Head of caudate nucleus (tissue), 42 donors: Measurements from ENCODE around the gene LSR.

ENCODE experiments used
- DNase-seq, 42 donors: peaks; one replicate each; pipeline versions ENCODE4 v3.0.0 to v3.0.0-alpha.2; 2020 to 2021; ENCODE audit warnings: mixed read lengths in 7 of 42
- intact Hi-C: fragments of 100-400 bp; cut with DNase I; formaldehyde crosslinking; loops from one replicate; pipeline ENCODE4 v1.15.0; 2022

The LSR gene, protein sequence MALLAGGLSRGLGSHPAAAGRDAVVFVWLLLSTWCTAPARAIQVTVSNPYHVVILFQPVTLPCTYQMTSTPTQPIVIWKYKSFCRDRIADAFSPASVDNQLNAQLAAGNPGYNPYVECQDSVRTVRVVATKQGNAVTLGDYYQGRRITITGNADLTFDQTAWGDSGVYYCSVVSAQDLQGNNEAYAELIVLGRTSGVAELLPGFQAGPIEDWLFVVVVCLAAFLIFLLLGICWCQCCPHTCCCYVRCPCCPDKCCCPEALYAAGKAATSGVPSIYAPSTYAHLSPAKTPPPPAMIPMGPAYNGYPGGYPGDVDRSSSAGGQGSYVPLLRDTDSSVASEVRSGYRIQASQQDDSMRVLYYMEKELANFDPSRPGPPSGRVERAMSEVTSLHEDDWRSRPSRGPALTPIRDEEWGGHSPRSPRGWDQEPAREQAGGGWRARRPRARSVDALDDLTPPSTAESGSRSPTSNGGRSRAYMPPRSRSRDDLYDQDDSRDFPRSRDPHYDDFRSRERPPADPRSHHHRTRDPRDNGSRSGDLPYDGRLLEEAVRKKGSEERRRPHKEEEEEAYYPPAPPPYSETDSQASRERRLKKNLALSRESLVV

DNA sequence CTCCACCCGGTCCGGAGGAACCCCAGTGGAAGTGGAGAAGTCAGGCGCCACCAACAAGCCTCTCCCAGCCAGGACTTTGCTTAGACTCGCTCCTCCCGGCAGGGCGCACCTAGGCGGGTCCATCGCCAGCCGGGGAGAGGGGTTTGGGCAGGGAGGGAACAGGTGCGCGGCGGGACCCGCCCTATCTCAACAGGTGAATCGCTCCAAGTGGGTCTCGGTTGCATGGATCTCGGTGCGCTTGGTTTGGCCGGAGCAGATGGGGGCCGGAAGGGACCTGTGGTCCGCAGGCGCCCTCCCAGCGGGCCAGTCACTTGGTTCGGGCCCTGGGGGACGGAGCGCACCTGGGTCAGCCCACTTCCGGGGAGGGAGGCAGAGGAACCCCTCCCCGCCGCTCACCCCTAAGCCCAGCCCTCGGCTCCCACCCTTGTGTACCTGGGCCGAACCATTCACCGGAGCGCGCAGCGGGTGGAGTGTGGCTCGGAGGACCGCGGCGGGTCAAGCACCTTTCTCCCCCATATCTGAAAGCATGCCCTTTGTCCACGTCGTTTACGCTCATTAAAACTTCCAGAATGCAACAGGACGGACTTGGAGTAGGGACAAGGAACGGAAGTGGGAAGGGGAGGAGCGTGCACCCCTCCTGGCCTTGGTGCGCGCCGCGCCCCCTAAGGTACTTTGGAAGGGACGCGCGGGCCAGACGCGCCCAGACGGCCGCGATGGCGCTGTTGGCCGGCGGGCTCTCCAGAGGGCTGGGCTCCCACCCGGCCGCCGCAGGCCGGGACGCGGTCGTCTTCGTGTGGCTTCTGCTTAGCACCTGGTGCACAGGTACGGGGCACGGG lies at the start of gene LSR:
LSR (plus strand) TSS at position 693 of the 836 bp plus-strand sequence; CDS start at position 714, 21 bp downstream.
- DNase-seq: peak in 3 of 42 donors; percentile 28 to 34 (median 28)
- intact Hi-C loops: no loop called here

DNA sequence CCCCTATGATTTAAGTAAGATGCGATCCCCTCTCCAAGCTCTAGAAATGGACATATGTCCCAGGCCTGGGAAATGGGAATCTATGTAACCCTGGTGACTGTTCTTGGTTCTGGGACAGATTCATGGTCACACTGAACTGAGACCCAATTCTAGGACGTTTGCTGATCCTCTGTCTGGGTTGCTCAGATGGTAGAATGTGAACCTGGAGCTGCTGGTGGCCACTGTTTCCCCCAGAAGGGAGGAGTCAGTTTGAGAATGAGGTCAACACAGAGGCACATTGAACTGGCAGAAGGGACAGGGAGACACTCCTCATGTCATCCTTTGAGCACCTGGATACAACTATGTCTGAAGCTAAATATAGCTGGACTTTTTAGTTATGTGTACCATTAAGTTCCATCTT lies 49.3 kb upstream of the LSR start:
- intact Hi-C loops: no loop called here
- no peak for DNase-seq

DNA sequence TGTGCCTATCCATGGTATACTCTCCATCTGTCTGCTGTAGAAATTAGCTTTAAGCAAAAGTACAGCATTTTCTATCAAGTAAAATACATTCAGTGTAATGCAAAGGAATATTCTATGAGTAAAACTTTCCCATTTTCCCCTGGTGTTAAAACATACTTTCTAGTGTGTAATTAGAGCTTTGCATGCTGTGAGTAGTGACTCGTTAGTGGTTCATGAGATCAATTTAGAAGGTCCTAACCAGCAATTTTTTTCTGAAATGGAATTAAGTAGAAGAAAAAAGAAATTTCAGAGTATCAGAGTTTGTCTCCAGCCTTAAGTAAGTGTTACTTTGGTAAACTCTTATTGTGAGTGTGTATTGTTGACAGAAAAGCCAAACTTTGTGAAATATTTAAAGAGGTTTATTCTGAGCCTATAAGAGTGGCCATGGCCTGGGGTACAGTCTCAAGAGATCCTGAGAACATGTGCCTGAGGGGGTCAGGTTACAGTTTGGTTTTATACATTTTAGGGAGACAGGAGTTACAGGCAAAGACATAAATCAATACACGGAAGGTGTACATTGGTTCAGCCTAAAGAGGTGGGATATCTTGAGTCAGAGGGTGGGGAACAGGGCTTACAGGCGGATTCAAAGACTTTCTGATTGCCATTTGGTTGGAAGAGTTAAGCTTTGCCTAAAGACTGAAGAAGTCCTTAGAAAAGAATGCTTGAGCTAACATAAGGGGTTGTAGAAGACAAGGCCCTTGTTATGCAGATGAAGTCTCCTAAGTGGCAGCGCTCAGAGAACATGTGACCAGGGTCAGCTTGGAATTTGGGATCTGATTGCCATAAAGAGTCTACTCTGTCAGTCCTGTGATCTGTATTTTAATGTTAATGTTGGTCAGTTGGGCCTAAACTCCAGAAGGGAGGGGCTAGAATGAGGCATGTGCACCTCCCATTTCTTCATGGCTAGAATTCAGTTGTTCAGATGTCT lies 45.8 kb upstream of the LSR start:
- no peak for DNase-seq
- intact Hi-C loops: no loop called here

DNA sequence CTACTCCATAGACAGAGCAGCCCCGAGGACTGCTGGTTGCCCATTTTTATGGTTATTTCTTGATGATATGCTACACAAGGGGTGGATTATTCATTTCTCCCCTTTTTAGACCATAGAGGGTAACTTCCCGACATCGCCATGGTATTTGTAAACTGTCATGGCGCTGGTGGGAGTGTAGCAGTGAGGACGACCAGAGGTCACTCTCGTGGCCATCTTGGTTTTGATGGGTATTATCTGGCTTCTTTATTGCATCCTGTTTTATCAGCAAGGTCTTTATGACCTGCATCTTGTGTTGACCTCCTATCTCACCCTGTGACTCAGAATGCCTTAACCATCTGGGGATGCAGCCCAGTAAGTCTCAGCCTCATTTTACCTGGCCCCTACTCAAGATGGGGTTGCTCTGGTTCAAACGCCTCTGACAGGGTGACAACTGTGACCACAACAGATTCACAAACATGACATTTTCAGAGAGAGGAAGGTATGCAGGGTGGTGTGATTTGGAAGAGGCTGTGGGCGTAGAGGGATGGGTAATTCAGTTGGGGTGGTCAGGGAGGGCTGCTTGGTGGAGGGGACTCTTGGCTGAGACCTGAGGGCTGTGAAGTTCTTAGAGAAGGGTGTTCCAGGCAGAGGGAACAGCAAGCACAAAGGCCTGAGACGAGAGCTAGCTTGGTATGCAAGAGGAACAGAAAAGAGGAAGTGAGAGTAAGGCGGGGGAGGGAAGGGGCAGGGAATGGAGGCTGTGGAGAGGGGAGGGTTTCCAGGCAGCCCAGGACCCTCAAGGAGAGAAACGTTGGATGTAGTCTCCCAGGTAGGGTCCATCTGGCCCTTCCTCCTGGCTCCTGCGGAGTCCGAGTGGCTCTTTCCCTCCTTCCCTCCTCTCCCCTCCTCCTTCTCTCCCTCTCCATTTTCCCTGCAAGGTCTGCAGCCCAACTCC lies 43.7 kb upstream of the LSR start:
- intact Hi-C loops: no loop called here
- peak in 6 of 42 donors; percentile 5 to 48 (median 28) for DNase-seq

DNA sequence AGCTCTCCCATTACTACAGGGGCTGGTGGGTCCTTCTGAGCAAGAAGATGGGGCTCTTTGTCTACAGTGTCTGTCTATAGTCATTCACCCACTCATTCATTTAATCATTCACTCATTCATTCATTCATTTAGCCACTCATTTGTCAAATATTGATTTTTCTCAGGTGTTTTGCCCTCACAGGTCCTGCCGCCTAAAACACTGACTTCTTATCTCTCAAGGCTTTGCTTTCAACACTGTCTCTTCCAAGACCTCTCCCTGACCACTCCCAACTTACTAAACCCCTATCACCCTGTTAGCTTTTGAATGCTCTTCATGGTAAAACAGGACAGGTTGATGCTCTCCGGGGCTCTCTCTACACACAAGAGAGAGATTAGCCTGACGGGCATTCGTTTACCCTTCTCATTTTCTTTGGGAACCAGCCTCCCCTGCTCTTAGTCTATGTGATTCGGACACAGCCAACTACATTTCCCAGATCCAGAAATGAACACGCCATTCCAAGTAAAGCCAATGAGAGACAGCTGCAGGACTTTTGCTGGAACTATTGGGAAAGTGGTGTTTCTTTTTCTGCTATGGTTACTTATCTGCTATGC lies 43.0 kb upstream of the LSR start:
- intact Hi-C loops: no loop called here
- DNase-seq: peak in 2 of 42 donors; percentile 7 to 31

DNA sequence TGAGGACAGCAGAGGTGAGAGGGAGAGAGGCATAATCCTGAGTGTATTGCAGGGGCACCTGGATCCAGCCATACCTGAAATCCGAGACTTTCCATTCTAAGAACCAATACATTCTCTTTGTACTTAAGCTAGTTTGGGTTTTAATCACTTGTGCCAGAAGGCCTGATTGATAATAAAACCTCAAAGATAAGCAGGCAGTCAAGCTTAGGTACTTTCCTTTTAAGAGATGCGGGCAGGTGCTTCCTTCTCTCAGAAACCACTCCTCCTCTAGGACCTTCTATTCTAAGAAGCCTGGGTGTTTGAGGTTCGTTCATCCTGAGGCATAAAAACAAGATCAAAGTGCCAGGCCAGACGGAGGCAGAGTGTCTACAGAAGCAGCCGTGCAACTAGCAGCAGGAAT lies 42.4 kb upstream of the LSR start:
- intact Hi-C loops: no loop called here
- peak in 2 of 42 donors; percentile 4 to 13 for DNase-seq

DNA sequence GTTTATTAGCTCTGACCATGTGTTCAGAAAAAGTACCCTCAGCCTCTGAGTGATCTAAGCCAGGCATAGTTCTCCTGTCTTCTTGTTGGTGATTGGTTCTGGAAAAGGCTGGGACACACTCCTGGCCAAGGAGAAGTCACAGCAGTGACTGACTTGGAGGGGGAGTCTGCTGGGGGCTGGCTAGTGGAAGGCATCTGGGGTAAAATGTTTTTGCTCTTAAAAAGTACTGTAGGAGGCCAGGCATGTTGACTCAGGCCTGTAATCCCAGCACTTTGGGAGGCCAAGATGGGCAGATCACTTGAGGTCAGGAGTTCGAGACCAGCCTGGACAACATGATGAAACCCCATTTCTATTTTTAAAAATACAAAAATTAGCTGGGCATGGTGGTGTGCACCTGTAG lies 41.9 kb upstream of the LSR start:
- peak in 1 of 42 donors; percentile 8 for DNase-seq

DNA sequence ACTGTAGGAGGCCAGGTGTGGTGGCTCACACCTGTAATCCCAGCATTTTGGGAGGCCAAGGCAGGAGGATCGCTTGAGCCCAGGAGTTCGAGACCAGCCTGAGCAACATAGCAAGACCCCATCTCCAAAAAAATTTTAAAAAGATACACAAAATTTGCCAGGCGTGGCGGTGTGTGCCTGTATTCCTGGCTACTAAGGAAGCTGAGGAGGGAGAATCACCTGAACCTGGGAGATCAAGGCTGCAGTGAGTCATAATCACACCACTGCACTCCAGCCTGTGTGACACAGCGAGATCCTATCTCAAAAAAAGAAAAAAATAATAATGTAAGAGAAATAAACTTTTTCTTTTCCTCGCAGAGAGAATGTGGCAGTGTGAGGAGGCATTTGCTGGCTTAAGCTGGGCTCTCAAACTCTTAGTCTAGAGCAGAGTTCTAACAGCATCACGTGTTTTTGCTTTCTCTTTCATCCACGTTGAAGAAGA lies 41.4 kb upstream of the LSR start:
- DNase-seq: peak in 2 of 42 donors; percentile 4 to 16
- intact Hi-C loops: no loop called here

More for the DNA sequence above, 41.9 kb upstream of the LSR start:
- intact Hi-C loops: no loop called here

DNA sequence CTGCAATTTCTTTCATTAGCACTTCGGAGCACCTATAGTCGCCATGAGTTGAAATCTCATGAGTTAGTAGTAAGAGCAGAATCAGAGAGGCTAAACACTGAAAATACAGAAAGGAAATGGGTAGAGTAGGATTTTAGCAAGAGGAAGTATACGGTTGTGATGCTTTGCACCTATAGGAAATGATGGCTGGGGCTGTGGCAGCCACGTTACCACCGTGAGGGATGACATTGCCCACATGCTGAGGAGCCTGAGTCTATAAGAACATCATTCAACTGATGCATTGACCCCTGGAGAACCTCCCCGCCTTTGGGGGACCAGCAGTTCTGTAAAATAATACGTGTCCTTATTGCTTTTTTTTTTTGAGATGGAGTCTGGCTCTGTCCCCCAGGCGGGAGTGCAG lies 40.7 kb upstream of the LSR start:
- peak in 2 of 42 donors; percentile 5 to 12 for DNase-seq
- intact Hi-C loops: no loop called here

DNA sequence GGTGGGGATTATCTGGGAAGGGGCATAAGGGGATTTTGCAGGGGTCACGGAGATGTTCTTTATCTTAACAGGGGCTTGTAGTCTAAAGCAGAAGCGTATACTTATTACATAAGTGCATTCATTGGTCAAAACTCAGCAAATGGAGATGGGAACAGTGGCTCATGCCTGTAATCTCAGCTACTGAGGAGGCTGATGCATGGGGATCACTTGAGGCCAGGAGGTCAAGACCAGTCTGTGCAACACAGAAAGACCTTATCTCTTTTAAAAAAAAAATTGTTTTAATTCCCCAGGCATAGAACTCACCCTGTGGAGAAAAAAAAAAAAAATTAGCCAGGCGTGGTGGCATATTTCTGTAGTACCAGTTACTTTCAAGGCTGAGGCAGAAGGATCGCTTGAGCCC lies 39.2 kb upstream of the LSR start:
- DNase-seq: peak in 1 of 42 donors; percentile 5

DNA sequence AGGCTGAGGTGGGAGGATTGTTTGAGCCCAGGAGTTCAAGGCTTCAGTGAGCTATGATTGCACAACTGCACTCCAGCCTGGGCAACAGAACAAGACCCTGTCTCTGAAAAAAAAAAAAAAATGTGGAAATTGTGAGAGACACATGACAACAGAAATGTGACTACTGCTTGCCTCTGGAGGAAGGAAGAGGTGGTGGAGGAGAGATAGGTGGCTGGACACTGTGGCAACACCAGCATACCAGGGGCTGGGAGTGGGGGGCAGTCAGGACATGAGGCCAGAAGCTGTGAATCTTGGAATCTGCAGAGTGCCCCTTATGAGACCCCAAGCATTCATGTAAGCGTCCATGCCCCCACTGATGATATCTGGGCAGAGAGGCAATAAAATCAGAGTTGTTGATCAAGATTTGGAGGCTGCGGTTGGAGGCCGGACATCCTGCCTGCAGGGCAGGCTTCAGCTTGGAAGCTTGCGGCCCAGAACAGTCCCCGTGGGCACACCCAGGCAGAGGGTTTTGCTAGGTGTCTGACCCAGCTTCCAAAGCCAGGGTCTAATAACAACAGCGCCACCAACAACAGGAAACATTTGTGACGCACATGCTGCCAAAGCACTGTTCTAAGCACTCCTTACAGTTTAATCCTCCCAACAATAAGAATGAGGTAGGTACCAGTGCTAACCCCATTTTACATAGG lies 37.1 kb upstream of the LSR start:
- intact Hi-C loops: no loop called here
- DNase-seq: peak in 2 of 42 donors; percentile 19 to 22

More for the DNA sequence above, 39.2 kb upstream of the LSR start:
- intact Hi-C loops: no loop called here

DNA sequence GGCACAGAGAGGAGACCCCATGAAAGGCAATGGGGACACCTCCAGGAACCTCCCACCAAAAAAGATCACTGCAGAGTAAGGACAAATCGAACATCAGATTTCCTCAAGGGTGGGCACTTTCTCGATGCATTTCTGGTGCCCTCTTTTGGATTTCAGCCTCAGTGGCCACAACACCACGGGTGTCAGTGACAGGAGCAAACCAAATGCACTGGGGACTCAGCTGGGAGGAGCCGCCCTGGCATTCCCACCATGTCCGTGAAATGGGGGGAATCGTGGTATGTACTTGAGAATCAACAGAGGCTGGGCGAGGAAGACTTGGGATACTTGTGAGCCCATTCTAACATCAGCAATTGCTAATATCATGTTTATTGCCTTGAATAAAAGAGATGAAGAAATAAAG lies 36.6 kb upstream of the LSR start:
- intact Hi-C loops: no loop called here
- DNase-seq: no peak

DNA sequence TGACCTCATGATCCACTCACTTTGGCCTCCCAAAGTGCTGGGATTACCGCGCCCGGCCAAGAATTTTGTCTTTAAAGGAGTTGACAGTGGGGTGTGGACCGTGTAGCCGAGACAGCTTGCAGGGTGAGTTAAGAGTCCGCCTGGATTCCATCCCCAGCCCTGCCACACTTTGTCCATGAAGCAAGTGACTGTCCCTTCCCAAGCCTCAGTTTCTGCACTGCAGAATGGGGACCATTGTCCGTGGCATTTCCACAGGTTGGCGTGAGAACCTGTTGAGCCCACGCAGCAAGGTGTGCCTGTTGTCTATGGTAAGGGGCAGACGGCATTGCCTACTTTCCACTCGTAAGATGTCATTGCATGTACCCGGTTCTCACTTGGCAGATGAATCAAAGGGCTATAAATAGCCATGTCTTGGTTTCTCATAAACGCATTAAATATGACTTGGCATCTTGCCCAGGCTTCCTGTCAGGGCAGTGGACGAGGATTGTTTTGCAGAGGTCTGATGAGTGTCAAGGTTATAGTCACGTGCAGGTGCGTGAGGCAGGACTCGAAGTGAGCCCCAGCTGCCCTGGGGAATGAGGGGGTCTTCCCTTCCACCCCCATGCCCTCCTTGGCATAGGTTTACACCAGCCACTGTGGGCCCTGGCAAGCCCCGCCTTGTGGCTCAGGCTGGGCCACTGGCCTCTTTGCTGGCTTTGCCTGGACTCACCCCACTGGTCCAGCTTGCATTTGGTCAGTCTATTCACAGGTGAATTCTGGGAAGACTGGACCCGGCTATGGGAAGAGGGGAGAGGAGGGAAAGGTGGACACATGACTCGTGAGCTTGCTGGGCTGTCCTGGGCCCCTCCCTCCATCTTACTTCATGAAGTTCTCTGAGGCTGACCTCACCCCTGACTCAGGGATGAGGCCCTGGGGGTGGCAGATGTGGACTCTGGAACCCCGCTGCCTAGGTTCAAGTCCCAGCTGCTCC lies 34.9 kb upstream of the LSR start:
- DNase-seq: peak in 7 of 42 donors; percentile 12 to 62 (median 25)
- intact Hi-C loops: no loop called here

DNA sequence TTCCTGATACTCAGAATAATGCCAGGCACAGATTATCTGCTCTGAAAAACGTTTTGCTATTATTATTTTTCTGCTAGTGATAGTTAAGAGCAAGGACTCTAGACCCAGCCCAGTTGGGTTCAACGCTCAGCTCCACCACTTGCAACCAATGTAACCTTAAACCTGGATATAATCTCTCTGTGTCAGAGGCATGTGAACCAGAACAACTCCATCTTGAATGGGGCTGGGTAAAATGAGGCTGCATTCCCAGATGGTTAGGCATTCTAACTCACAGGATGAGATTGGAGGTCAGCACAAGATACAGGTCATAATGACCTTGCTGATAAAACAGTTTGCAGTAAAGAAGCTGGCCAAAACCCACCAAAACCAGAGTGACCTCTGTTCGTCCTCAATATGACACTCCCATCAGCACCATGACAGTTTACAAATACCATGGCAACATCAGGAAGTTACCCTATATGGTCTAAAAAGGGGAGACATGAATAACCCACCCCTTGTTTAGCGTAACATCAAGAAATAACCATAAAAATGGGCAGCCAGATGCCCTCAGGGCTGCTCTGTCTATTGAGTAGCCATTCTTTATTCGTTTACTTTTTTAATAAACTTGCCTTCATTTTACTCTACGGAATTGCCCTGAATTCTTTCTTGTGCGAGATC lies 33.9 kb upstream of the LSR start:
- DNase-seq: no peak
- intact Hi-C loops: no loop called here
